H1 (cell line): ENCODE data around the gene ORC2. TPM values are rescaled to one million over a fixed set of nuclear protein-coding genes. Genes with fewer than 3 reads are reported as not detected.

Source experiments
- CTCF ChIA-PET: fragments of 300-600 bp; sonication (Branson Sonifier 250); formaldehyde crosslinking; loops from one replicate; lab custom pipeline; 2021; ENCODE audit not compliant: partially characterized antibody; lab: Charles Lee
- POLR2A ChIA-PET: fragments of 300-600 bp; sonication (Branson Sonifier 250); formaldehyde crosslinking; loops from one replicate; lab custom pipeline; 2021; ENCODE audit warnings: inconsistent platforms; ENCODE audit not compliant: partially characterized antibody; lab: Charles Lee
- DNase-seq, 2 experiments: peaks; one replicate each; pipeline versions ENCODE4 v3.0.0 to v3.0.0-alpha.2; 2010 to 2022; ENCODE audit warnings: low spot score in 2 of 2, low read depth in 1 of 2, mixed read lengths in 1 of 2
- FAIRE-seq: peaks from 2 replicates; lab custom pipeline; 2011; peaks lifted over from hg19 to GRCh38; lab: Jason Lieb, UNC
- H2AFZ ChIP-seq: 2 replicates; pipeline ENCODE4 v1.8.1; 2012; ENCODE audit warnings: low read length, inconsistent platforms
- H2AK5ac ChIP-seq: 2 replicates; pipeline ENCODE4 v1.6.1; 2013; ENCODE audit warnings: low read depth, low read length
- H2BK120ac ChIP-seq: replicated peaks from 2 replicates; pipeline ENCODE3; 2013; ENCODE audit warnings: low read depth, low read length, inconsistent platforms
- H2BK12ac ChIP-seq: 2 replicates; pipeline ENCODE4 v1.6.1; 2013; ENCODE audit warnings: low read depth, low read length
- H2BK15ac ChIP-seq: 2 replicates; pipeline ENCODE4 v1.6.1; 2013; ENCODE audit warnings: low read length
- H2BK20ac ChIP-seq: 2 replicates; pipeline ENCODE4 v1.6.1; 2013; ENCODE audit warnings: low read length
- H2BK5ac ChIP-seq: 2 replicates; pipeline ENCODE4 v1.6.1; 2013; ENCODE audit warnings: low read depth, low read length
- H3K14ac ChIP-seq: 2 replicates; pipeline ENCODE4 v1.6.1; 2013; ENCODE audit warnings: inconsistent platforms; ENCODE audit not compliant: insufficient read length
- H3K18ac ChIP-seq: 2 replicates; pipeline ENCODE4 v1.6.1; 2013; ENCODE audit warnings: low read length; ENCODE audit errors: extremely low read depth
- H3K23ac ChIP-seq: 2 replicates; pipeline ENCODE4 v1.6.1; 2013; ENCODE audit warnings: inconsistent platforms; ENCODE audit not compliant: insufficient read length
- H3K23me2 ChIP-seq: 2 replicates; pipeline ENCODE4 v1.6.1; 2013; ENCODE audit warnings: low read depth, low read length
- H3K27ac ChIP-seq: 2 replicates; pipeline ENCODE4 v1.6.1; 2011; ENCODE audit warnings: low read depth, low read length, inconsistent platforms
- H3K27me3 ChIP-seq, 4 experiments: replicated peaks in 1 of 4; 1 replicate in 1 of 4; 2 replicates in 3 of 4; pipeline versions ENCODE4 v1.6.1 to v1.8.1; 2011 to 2013; ENCODE audit warnings: low read length in 3 of 4, mild to moderate bottlenecking in 3 of 4, inconsistent platforms in 2 of 4, mixed read lengths in 2 of 4, moderate library complexity in 1 of 4; ENCODE audit not compliant: control insufficient read depth in 3 of 4, insufficient read depth in 3 of 4; ENCODE audit errors: extremely low read depth in 1 of 4
- H3K36me3 ChIP-seq, 4 experiments: 2 replicates each; pipeline versions ENCODE4 v1.6.1 to v1.8.1; 2011 to 2013; ENCODE audit warnings: mild to moderate bottlenecking in 4 of 4, low read length in 3 of 4, moderate library complexity in 2 of 4, control low read depth in 1 of 4, inconsistent platforms in 1 of 4; ENCODE audit not compliant: insufficient read depth in 4 of 4, control insufficient read depth in 2 of 4
- H3K4ac ChIP-seq: replicated peaks from 2 replicates; pipeline ENCODE3; 2013; ENCODE audit warnings: low read length, low read depth, mixed read lengths, inconsistent platforms; ENCODE audit not compliant: insufficient read length
- H3K4me1 ChIP-seq, 4 experiments: replicated peaks in 1 of 4; 1 replicate in 1 of 4; 2 replicates in 3 of 4; pipeline versions ENCODE4 v1.6.1 to v1.8.1; 2011 to 2013; ENCODE audit warnings: low read length in 3 of 4, inconsistent platforms in 2 of 4, mixed read lengths in 1 of 4; ENCODE audit not compliant: insufficient read depth in 4 of 4, control insufficient read depth in 3 of 4
- H3K4me2 ChIP-seq, 2 experiments: 2 replicates each; pipeline versions ENCODE4 v1.6.1 to v1.8.1; 2011 to 2013; ENCODE audit warnings: low read depth in 2 of 2, low read length in 2 of 2, control low read depth in 1 of 2, inconsistent platforms in 1 of 2, mild to moderate bottlenecking in 1 of 2; ENCODE audit not compliant: insufficient read depth in 1 of 2
- H3K4me3 ChIP-seq, 4 experiments: fragments of 200-600, 300-600 bp in 1 of 4; sonication (generic), shearing (Covaris generic), sonication (Bioruptor Twin) in 1 of 4; 2 replicates each; pipeline versions ENCODE4 v1.5.1 to v1.8.1; 2011 to 2016; ENCODE audit warnings: low read length in 4 of 4, low read depth in 3 of 4, control low read depth in 2 of 4, inconsistent platforms in 2 of 4, mild to moderate bottlenecking in 2 of 4, mixed read lengths in 1 of 4, moderate library complexity in 1 of 4; ENCODE audit not compliant: insufficient read depth in 2 of 4; ENCODE audit errors: extremely low read depth in 1 of 4
- H3K56ac ChIP-seq: replicated peaks from 2 replicates; pipeline ENCODE3; 2013; ENCODE audit warnings: low read depth, mild to moderate bottlenecking, mixed read lengths, low read length, inconsistent platforms; ENCODE audit not compliant: insufficient read length
- H3K79me1 ChIP-seq: 2 replicates; pipeline ENCODE4 v1.6.1; 2013; ENCODE audit warnings: low read depth, low read length, control low read depth
- H3K79me2 ChIP-seq, 2 experiments: 2 replicates each; pipeline versions ENCODE4 v1.6.1 to v1.8.1; 2012 to 2013; ENCODE audit warnings: low read length in 2 of 2, mild to moderate bottlenecking in 2 of 2, inconsistent platforms in 1 of 2; ENCODE audit not compliant: insufficient read depth in 2 of 2, control insufficient read depth in 1 of 2
- H3K9ac ChIP-seq, 4 experiments: replicated peaks in 1 of 4; 1 replicate in 1 of 4; 2 replicates in 3 of 4; pipeline versions ENCODE4 v1.6.1 to v1.8.1; 2011 to 2013; ENCODE audit warnings: low read depth in 3 of 4, low read length in 3 of 4, control low read depth in 2 of 4, mild to moderate bottlenecking in 2 of 4, moderate library complexity in 2 of 4, inconsistent platforms in 1 of 4; ENCODE audit errors: extremely low read depth in 1 of 4
- H3K9me3 ChIP-seq, 2 experiments: 2 replicates each; pipeline versions ENCODE4 v1.6.1 to v1.8.1; 2012 to 2013; ENCODE audit warnings: mild to moderate bottlenecking in 2 of 2, moderate library complexity in 2 of 2, control low read depth in 1 of 2, inconsistent platforms in 1 of 2, low read depth in 1 of 2, low read length in 1 of 2, mixed read lengths in 1 of 2; ENCODE audit not compliant: insufficient read depth in 2 of 2
- H4K20me1 ChIP-seq, 2 experiments: replicated peaks in 1 of 2; 2 replicates each; pipeline versions ENCODE3 to v1.8.1; 2011 to 2013; ENCODE audit warnings: inconsistent platforms in 2 of 2, low read length in 2 of 2, mild to moderate bottlenecking in 1 of 2; ENCODE audit not compliant: insufficient read depth in 2 of 2, control insufficient read depth in 1 of 2
- H4K5ac ChIP-seq: 2 replicates; pipeline ENCODE4 v1.6.1; 2013; ENCODE audit warnings: low read length, low read depth, mixed read lengths, inconsistent platforms; ENCODE audit not compliant: insufficient read length
- H4K8ac ChIP-seq: 2 replicates; pipeline ENCODE4 v1.8.0; 2013; ENCODE audit warnings: mild to moderate bottlenecking, moderate library complexity, low read length, inconsistent platforms; ENCODE audit not compliant: insufficient read depth; ENCODE audit errors: extremely low read depth
- H4K91ac ChIP-seq: replicated peaks from 2 replicates; pipeline ENCODE3; 2013; ENCODE audit warnings: low read length, mixed read lengths, inconsistent platforms; ENCODE audit not compliant: insufficient read length
- CHD2 ChIP-seq: IDR thresholded peaks from 2 replicates; pipeline ENCODE4 v1.6.1; 2012; ENCODE audit warnings: low read length, improper control_type of control experiment
- EGR1 ChIP-seq: IDR thresholded peaks from 2 replicates; pipeline ENCODE4 v1.6.1; 2011; ENCODE audit warnings: low read depth, low read length, borderline replicate concordance
- EZH2 ChIP-seq: fragments of 200-600 bp; sonication (generic); IDR thresholded peaks from 2 replicates; pipeline ENCODE4 v1.7.1; 2012; ENCODE audit warnings: low read depth, mild to moderate bottlenecking, moderate library complexity, low read length, inconsistent platforms; ENCODE audit not compliant: severe bottlenecking
- KDM4A ChIP-seq: IDR thresholded peaks from one replicate; pipeline ENCODE4 v1.7.1; 2012; ENCODE audit warnings: low read depth, mild to moderate bottlenecking, moderate library complexity, low read length, inconsistent platforms; ENCODE audit not compliant: severe bottlenecking
- NRF1 ChIP-seq: IDR thresholded peaks from 2 replicates; pipeline ENCODE4 v1.6.1; 2011; ENCODE audit warnings: mild to moderate bottlenecking, low read depth, low read length, improper control_type of control experiment
- RNF2 ChIP-seq: fragments of 200-900, 300-1000 bp; sonication (generic); IDR thresholded peaks from 2 replicates; pipeline ENCODE4 v1.7.1; 2016; ENCODE audit warnings: borderline replicate concordance, low read depth, mild to moderate bottlenecking, antibody characterized with exemption, low read length; ENCODE audit not compliant: poor library complexity, severe bottlenecking; ENCODE audit errors: missing control alignments
- TAF1 ChIP-seq: IDR thresholded peaks from 2 replicates; pipeline ENCODE4 v1.6.1; 2011; ENCODE audit warnings: mild to moderate bottlenecking, low read depth, low read length
- TEAD4 ChIP-seq: IDR thresholded peaks from 2 replicates; pipeline ENCODE4 v1.6.1; 2012; ENCODE audit warnings: low read depth, low read length, inconsistent platforms, mixed read lengths
- YY1 ChIP-seq: IDR thresholded peaks from 2 replicates; pipeline ENCODE4 v1.6.1; 2011; ENCODE audit warnings: low read depth, mild to moderate bottlenecking, low read length
- WGBS, 2 experiments: shearing (Covaris generic) in 1 of 2; methylation state at CpG; one replicate each; pipeline versions ENCODE4 v1.1.6 to v1.1.7; 2013 to 2015; ENCODE audit warnings: low lambda C conversion rate in 2 of 2, mixed read lengths in 2 of 2, inconsistent platforms in 1 of 2, low coverage in 1 of 2, missing lambda C conversion rate in 1 of 2; ENCODE audit not compliant: insufficient replicate concordance in 2 of 2, insufficient coverage in 1 of 2, insufficient read length in 1 of 2; ENCODE audit errors: extremely low coverage in 1 of 2, missing lambda C conversion rate in 1 of 2; 5-methylcytosine and 5-hydroxymethylcytosine counted together
- polyA plus RNA-seq, 7 experiments: library from polyadenylated mRNA; depleted of rRNA in 3 of 7; stranded (reverse) in 5 of 7; unstranded in 2 of 7; fragments of >200 nt in 5 of 7; fragments of 200-250 nt in 2 of 7; gene quantifications; 1 replicate in 5 of 7; 2 replicates in 1 of 7; 4 replicates in 1 of 7; pipeline versions ENCODE4 v1.2.1 to v1.2.3, GENCODE V29; 2011 to 2013; ENCODE audit warnings: missing spikeins in 2 of 7, mixed read lengths in 2 of 7
- total RNA-seq: library from RNA; stranded (reverse); fragmentation: NEBNext Ultra II Directional; extraction: Animal tissue kit (Norgen Biotek cat#: 25700); gene quantifications from 2 replicates; pipeline ENCODE4 v1.2.1, GENCODE V29; 2021

ORC2 gene
- total and polyA plus RNA-seq, 2 of the 8 experiments (the other 6 are each of a cell fraction or from before 2014, with no cell fraction given), result 7.1 to 89.8 TPM

GRCh38 chr2:200964498-200964897, 1.0 kb upstream of the ORC2 start:
- no peak overlapping the region for H2BK120ac ChIP-seq
- DNase-seq (no peak), FAIRE-seq (no peak)
- H4K20me1 ChIP-seq, result peaks cover 2% of the 10 kb centered on the region in 2 experiments
- no peaks in the 10 kb centered on the region for H3K36me3 ChIP-seq
- CTCF ChIA-PET, result interaction anchor here (0.6 to 6.3 kb wide), 15 partner anchors 10 to 742 kb away, joined by 3 to 102 read pairs (median 6); partner anchors contain the start of genes CFLAR, HYCC2 and NDUFB3
- peaks cover 8 to 44% of the 10 kb centered on the region in 2 experiments for H3K79me2 ChIP-seq
- H4K8ac ChIP-seq, result no peak overlapping the region
- peaks cover 0 to 6% (median 3%) of the 10 kb centered on the region in 4 experiments; a peak in 4 of 7 replicates for H3K4me1 ChIP-seq
- no peak overlapping the region for H3K23ac ChIP-seq
- H2BK20ac ChIP-seq, result no peak overlapping the region
- H3K9ac ChIP-seq, result peak overlapping the region in 2 of 4 experiments; percentile 24 to 44; a peak in 1 of 7 replicates
- TF ChIP-seq NRF1, result no peak
- no peak for TF ChIP-seq RNF2
- no peak for TF ChIP-seq KDM4A
- no peak for TF ChIP-seq EGR1
- no peak for TF ChIP-seq YY1
- no peak for TF ChIP-seq EZH2
- no peak for TF ChIP-seq CHD2
- no peak for TF ChIP-seq TEAD4
- TF ChIP-seq TAF1, result no peak
- H3K9me3 ChIP-seq, result no peaks in the 10 kb centered on the region
- no peak overlapping the region for H2AFZ ChIP-seq
- H3K14ac ChIP-seq, result no peak overlapping the region
- H2AK5ac ChIP-seq, result no peak overlapping the region
- POLR2A ChIA-PET, result interaction anchor here (0.6 to 5.3 kb wide), 12 partner anchors 11 to 487 kb away, joined by 3 to 32 read pairs (median 4); partner anchors contain the start of genes CASP10, CFLAR, NIF3L1 and PPIL3
- H3K23me2 ChIP-seq, result peaks cover 2% of the 10 kb centered on the region
- no peak overlapping the region for H2BK12ac ChIP-seq
- no peak overlapping the region for H3K27ac ChIP-seq
- H3K56ac ChIP-seq, result no peak overlapping the region
- H3K4me2 ChIP-seq, result peak overlapping the region; percentile 67 to 91
- H2BK15ac ChIP-seq, result no peak overlapping the region
- no peaks in the 10 kb centered on the region for H3K79me1 ChIP-seq
- 92% methylated on average over 6 of the region's 6 CpGs; no CpG with 5 or more reads in 1 of the 2 experiments for WGBS, 2 experiments
- H2BK5ac ChIP-seq, result no peak overlapping the region
- no peak overlapping the region for H3K4ac ChIP-seq
- no peak overlapping the region for H4K91ac ChIP-seq
- H3K27me3 ChIP-seq, result no peaks in the 10 kb centered on the region
- peak overlapping the region; percentile 79 to 95 (median 90) for H3K4me3 ChIP-seq
- H4K5ac ChIP-seq, result no peak overlapping the region
- no peak overlapping the region for H3K18ac ChIP-seq
